Cardiac muscle cell (in vitro differentiated cells and primary cell): ENCODE results near the gene MYH10. TPM values are rescaled to one million over a fixed set of nuclear protein-coding genes. Genes with fewer than 3 reads are reported as not detected.

ENCODE experiments used
- DNase-seq, 2 donors: peaks; one replicate each; pipeline versions ENCODE4 v3.0.0 to v3.0.0-alpha.2; 2010 to 2017; ENCODE audit warnings: low read depth in 1 of 2, low spot score in 1 of 2
- H3K27ac ChIP-seq: fragments of 200-600 bp; sonication (generic); 2 replicates; pipeline ENCODE4 v1.5.1; 2016
- H3K27me3 ChIP-seq: fragments of 200-600 bp; sonication (generic); 2 replicates; pipeline ENCODE4 v1.6.0; 2016; ENCODE audit warnings: control low read depth
- H3K36me3 ChIP-seq: fragments of 200-600 bp; sonication (generic); 2 replicates; pipeline ENCODE4 v1.5.1; 2016; ENCODE audit warnings: control low read depth
- H3K4me1 ChIP-seq: fragments of 200-600 bp; sonication (generic); 2 replicates; pipeline ENCODE4 v1.8.1; 2017; ENCODE audit warnings: low read depth, mild to moderate bottlenecking, mixed run types
- H3K4me3 ChIP-seq: fragments of 200-600 bp; sonication (generic); 2 replicates; pipeline ENCODE4 v1.5.1; 2016; ENCODE audit warnings: mild to moderate bottlenecking
- H3K9me3 ChIP-seq: fragments of 200-600 bp; sonication (generic); 2 replicates; pipeline ENCODE4 v1.5.1; 2017; ENCODE audit warnings: low read depth, mild to moderate bottlenecking, control low read depth
- CTCF ChIP-seq: IDR thresholded peaks from 2 replicates; pipeline ENCODE4 v1.5.1; 2012; ENCODE audit warnings: low read depth, mild to moderate bottlenecking, low read length
- polyA plus RNA-seq: library from polyadenylated mRNA; unstranded; fragments of >200 nt; fragmentation: Nextera tagmentation; extraction: Ambion mirVana; gene quantifications from 2 replicates; pipeline ENCODE4 v1.2.1, GENCODE V29; 2016
- total RNA-seq: library from RNA; depleted of rRNA; stranded (reverse); fragments of >200 nt; gene quantifications from 2 replicates; pipeline ENCODE4 v1.2.3, GENCODE V29; 2016

MYH10 gene
- total and polyA plus RNA-seq, 2 experiments from 2014 or later = 147 to 194 TPM

DNA sequence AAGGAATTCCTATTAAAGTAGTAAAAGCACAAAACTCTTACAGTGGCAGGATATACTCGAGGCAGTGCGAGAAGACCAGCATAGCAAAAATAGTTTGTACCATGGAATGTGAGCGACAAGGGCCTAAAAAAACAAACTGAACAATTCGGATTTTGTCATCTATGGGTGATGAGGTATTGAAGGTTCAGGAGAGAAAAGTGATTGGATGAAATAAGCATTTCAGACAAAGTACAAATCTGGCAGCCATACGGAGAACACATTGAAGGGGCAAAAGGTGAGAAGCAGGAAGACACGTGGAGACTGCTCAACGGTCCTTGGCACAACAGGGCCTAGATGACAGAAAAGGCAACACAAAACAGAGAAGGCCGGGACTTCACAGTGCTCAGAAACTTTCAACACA, 22.5 kb downstream of the MYH10 start:
- Histone ChIP-seq H3K27ac (peak overlapping the region; percentile 62), H3K36me3 (peaks cover 10% of the 10 kb centered on the region), H3K4me3 (no peak overlapping the region), H3K9me3 (no peaks in the 10 kb centered on the region), H3K4me1 (peaks cover 27% of the 10 kb centered on the region), H3K27me3 (no peaks in the 10 kb centered on the region)
- DNase-seq = no peak
- TF ChIP-seq CTCF = no peak

DNA sequence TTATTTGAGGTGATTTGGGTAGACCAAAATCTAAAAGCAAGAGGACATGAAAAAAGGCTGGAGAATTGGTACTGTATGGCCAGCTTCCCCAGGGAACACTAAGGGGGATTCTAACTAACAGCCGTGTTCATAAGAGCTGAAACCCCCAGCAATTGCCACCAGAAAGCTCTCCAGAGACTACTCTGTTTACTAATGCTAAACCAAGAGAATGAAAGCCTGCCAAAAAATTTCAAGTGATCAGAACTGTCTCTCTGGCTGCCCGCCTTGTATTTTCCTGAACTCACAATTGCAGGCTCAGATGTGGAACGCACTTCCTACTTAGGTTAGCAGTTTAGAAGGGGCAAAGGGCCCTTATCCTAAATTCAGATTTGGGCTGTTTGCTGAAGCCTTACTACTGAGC, 24.1 kb downstream of the MYH10 start:
- no peak for TF ChIP-seq CTCF
- no peaks in the 10 kb centered on the region for H3K27me3 ChIP-seq
- no peaks in the 10 kb centered on the region for H3K9me3 ChIP-seq
- peak overlapping the region; percentile 68 for H3K27ac ChIP-seq
- peaks cover 10% of the 10 kb centered on the region for H3K36me3 ChIP-seq
- peak in 1 of 2 donors; percentile 49 for DNase-seq
- no peak overlapping the region for H3K4me3 ChIP-seq
- peaks cover 27% of the 10 kb centered on the region for H3K4me1 ChIP-seq

DNA sequence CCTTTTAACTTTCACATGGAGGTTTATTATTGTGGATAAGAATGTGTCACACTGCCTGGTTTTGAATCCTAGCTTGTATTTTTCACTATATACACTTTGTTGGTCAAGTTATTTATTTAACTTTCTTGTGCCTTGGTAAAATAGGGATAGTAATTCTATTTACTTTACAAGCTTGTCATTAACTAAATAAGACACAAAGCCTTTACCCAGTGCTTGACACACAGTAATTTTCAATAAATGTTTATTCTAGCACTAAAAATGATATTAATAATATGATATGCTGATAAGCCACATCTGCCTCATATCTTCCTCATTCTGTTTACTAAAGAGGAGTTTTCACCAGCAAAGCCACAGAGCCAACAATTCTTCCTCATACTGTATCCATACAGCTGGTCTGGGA, 27.8 kb downstream of the MYH10 start:
- peaks cover 18% of the 10 kb centered on the region for H3K4me1 ChIP-seq
- no peaks in the 10 kb centered on the region for H3K9me3 ChIP-seq
- H3K4me3 ChIP-seq = no peak overlapping the region
- peaks cover 17% of the 10 kb centered on the region for H3K36me3 ChIP-seq
- TF ChIP-seq CTCF = no peak
- H3K27me3 ChIP-seq = no peaks in the 10 kb centered on the region
- DNase-seq = no peak
- H3K27ac ChIP-seq = no peak overlapping the region

GRCh38 chr17:8599351-8600011, 31.0 kb downstream of the MYH10 start:
- Histone ChIP-seq H3K36me3 (peaks cover 17% of the 10 kb centered on the region), H3K27ac (no peak overlapping the region), H3K9me3 (no peaks in the 10 kb centered on the region), H3K4me1 (no peaks in the 10 kb centered on the region), H3K27me3 (no peaks in the 10 kb centered on the region), H3K4me3 (no peak overlapping the region)
- TF ChIP-seq CTCF = no peak
- peak in 1 of 2 donors; percentile 31 for DNase-seq

GRCh38 chr17:8598913-8599312, 31.6 kb downstream of the MYH10 start:
- TF ChIP-seq CTCF = no peak
- Histone ChIP-seq H3K4me1 (no peaks in the 10 kb centered on the region), H3K9me3 (no peaks in the 10 kb centered on the region), H3K4me3 (no peak overlapping the region), H3K27me3 (no peaks in the 10 kb centered on the region), H3K36me3 (peaks cover 14% of the 10 kb centered on the region), H3K27ac (no peak overlapping the region)
- DNase-seq = no peak
